ENCODE results near the gene LAMTOR2.
A peak's percentile ranks its signal among the peaks of the same experiment; 100 is the strongest.
"Not testable (repeated sequence)": the region's sequence is repeated elsewhere in the genome, so short reads cannot be mapped to it uniquely, and the experiment has no call there.

Gene LAMTOR2

DNA sequence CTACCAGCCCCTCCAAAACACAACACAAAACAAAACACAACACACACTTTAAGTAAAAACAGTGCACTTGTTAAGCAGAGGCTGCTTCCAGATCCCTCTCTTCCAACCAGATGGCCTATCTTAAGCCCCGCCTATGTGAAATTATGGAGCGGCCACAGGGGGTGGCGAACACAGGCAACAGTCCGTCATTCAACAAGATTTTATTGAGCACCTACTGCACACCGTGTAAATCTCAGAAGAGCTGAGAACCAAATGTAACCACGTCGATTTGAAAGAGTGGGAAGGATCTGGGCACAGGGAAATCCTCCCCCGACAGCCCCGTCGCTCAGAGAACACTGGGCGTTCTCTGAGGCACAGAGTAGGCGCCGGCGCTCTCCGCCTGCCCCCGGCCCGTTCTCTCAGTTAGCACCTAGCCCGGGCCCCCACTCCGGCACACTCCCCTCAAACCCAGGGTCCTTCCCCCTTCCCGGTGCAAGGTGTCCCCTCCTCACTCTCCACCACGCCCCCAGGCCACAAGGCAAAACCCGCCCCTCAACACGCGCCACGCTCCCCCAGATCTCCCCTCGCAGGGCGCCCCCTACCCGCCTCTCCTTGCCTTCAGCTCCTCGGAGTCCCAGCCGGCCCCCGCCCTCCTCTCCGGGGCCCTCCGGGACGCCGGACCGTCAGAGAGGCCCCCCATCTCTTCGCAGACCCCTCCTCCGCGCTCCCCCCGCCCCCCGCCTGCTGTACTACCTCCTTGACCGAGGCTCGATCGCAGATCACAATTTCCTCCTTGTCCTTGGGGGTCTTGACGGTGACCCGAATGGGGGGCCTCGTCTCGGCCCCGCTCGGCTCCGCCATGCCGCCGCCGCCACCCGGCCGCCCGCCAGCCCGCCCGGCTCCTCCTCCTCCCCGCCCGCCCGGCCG is 1.5 kb upstream of the LAMTOR2 start:
- DNase-seq: peak; percentile 74

DNA sequence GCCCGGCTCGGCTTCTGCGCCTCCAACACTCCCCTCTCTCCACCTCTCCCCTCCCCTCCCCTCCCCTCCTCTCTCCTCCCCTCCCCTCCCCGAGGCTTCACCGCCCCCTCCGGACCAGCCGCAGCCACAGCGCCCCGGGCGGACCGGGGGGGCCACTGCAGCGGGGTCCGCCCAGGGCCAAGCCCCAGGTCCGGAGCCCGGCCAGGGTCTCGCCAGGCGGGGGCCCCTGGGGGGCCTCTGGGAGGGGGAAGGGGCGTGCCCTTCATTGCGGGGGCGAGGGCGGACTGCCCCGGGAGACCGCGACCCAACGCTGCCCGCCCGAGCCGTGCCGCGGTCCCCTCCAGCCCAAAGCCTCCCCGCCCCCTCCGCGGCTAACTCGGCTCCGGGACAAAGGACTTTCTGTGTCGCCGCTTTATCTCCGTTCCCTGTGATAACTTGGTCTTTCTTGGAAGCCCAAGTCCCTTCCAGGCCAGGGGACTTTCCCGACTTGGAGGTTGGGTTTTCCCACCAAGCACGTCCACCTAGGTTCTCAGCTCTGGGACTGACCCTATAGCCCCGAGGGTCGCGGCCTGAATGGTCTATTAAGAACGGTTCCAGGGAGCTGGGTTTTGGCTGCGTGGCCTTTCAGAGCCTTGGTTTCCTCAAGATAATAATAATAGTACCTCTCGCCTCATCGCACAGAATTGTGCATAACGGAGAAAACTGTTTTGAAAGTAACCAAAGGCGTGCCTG is 648 bp upstream of the LAMTOR2 start, which contains the start of gene UBQLN4:
UBQLN4 (minus strand) TSS at position 31 of the 732 bp plus-strand sequence. CDS start 97 bp downstream, outside the sequence.
- DNase-seq: peak; percentile 90

DNA sequence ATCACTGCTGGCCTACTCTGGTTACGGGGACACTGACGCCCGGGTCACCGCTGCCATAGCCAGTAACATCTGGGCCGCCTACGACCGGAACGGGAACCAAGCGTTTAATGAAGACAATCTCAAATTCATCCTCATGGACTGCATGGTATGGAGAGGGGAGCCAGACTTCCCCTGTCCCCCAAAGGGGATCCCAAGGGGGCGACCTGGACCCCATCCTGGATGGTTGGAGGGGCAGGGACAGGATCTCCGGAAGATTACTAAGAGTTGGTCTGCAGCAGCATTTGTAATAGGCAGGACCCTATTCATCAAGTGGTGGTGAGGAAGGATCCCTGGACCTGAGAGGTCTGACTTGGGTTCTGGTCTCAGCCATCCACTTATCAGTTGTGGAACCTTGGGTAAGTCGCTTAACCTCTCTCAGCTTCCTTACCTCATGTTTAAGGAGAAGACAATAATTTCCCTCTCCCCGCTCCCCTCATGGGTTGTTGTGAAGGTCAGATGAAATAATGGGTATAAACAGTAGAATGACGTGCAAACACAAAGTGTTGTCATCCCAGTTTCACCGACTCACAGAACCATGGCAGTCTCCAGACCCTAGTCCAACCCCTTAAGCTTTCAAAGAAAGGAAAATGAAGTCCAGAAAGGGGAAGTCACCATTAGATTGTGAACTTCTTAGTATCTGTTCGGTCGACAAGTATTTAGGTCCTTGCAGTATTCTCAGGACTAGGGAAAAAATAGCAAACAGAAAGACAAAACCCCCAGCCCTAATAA is 883 bp downstream of the LAMTOR2 start:
- no peak for DNase-seq

DNA sequence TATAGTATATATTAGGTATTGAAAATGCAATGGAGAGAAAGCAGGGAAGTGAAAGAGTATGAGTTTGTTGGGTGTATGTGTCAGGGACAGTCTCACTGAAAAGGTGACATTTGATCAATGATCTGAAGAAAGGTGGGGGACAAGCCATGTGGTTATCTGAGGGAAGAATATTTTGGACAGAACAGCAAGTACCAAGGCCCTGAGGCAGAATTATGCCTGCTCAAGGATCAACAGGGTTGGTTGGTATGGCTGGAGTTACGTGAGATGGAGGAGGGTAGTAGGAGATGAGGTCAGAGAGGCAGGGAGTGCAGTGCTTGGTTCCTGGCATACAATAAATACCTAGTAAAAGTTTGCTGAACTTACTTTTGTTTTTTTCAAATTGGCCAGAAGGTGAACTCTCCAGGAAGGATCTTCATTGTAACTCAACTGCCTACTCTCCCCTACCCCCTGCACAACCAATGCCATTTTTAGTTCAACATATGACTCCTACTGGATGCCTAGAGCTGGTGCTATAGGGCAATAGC is 1.8 kb downstream of the LAMTOR2 start:
- DNase-seq: no peak

DNA sequence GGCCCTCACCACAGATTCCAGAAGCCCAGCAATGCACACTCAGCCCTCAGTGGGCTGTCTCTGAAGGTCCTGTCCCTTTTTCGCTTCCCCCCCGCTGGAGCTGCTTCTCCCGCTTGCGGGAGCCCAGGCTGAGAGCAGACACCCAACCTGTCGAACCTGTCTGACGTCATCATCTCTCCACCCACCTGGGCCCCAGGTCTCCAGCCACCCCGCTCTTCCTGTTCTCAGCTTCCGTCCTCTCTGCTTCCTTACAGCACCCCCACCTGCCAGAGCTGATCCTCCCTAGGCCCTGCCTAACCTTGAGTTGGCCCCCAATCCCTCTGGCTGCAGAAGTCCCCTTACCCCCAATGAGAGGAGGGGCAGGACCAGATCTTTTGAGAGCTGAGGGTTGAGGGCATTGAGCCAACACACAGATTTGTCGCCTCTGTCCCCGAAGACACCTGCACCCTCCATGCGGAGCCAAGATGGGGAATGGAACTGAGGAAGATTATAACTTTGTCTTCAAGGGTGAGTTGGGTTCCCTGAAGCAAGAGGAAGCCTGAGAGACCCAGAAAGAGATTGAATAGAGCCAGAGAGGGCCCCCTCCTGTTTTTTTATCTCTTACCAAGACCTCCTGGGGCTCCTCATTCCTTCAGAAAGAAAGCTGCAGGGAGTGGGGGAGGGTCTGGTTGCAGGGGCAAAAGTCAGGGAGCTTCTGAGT is 6.5 kb downstream of the LAMTOR2 start, which contains the start of gene RAB25:
RAB25 (plus strand) TSS at position 224 of the 700 bp plus-strand sequence; CDS start at position 465, 241 bp downstream.
- no peak for DNase-seq

DNA sequence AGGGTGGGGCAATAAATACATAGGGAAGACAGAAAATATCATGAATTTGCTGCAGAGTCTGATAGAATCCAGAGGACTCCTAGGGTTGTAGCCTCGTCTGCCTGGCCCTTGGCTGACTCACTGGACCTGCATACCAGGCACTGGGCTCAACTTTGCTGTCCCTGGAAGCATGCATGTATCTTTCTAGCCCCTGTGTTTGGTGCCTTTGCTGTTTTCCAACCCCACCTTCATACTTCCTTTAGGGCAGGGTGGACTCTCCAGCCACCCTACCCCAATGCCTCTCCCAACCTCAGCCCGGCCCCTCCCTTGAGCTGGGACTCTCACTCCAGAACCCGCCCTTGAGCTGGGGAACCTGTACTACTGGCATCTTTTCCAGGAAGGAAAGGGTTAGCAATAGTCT is 7.6 kb downstream of the LAMTOR2 start:
- DNase-seq: no peak

DNA sequence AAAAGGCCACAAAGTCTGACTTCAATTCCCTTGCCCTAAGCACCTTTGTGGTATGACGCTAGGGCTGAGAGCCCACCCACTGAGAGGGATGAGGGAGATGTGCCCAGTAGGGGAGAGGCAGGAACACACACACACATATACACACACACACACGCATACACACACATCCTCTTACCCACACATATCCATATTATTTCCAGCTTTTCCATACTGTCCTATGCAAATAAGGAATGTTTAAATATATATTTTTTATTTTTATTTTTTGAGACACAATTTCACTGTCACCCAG is 9.4 kb downstream of the LAMTOR2 start:
- DNase-seq: no peak

DNA sequence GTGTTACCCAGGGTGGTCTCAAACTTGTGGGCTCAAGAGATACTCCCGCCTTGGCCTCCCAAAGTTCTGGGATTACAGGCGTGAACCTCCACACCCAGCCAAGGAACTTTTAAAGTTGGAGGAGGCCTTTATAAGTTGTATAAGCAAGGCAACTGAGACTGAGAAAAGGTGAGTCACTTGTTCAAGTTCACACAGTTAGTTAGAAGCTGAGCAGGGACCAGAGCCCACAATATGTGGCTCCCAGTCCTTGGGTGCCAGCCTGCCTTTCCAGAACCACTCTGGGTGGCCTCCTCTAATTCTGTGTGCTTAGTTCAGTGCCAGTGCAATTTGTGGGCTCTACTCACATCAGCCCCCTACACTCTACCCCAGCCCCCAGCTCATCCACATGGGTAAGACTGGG is 10.0 kb downstream of the LAMTOR2 start:
- no peak for DNase-seq

DNA sequence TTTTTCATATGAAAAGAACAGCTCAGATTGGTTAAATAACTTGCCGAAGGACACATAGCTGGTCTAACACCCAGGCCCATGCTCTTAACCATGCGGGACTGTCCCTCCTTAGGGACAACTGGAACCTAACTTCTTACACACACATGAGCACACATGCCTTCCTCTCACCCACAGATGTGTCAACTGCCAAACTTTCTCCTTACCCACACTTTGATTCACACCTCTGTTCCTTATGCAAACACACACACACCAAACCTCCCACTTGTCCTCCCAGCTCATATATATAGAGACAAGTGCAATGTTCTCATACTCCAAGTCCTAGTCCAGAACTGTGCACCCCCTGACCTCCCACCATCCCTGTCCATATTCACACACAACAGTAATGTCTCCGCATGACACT is 10.6 kb downstream of the LAMTOR2 start:
- DNase-seq: no peak

DNA sequence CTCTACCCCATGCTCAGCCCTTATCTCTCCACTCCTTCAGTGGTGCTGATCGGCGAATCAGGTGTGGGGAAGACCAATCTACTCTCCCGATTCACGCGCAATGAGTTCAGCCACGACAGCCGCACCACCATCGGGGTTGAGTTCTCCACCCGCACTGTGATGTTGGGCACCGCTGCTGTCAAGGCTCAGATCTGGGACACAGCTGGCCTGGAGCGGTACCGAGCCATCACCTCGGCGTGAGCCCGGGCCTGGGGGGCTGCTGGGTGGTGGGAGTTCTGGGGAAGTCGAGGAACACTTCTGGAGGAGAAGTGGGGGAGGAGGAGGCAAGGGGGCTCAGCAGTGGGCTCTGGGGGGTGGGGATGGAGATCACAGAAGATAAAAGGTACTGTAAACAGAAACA is 11.3 kb downstream of the LAMTOR2 start:
- no peak for DNase-seq

DNA sequence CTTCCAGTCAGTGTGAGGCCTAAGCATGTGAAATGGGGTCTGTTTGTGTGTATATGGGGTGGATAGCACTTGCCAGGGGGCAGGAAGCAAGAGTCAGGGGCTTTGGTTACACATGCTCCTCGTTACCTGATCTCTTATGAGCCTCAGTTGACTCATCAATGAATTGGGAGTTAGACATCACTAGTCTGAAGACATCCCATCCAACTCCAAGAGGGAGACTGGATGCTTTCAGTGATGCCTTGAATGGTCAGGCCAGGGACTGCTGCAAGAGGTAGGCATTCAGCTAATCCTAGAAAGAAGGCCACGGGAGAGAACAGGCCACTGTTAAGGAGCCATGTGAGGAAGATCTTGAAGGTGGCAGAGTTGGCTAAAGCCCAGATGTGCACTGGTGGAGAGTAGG is 12.7 kb downstream of the LAMTOR2 start:
- DNase-seq: no peak

DNA sequence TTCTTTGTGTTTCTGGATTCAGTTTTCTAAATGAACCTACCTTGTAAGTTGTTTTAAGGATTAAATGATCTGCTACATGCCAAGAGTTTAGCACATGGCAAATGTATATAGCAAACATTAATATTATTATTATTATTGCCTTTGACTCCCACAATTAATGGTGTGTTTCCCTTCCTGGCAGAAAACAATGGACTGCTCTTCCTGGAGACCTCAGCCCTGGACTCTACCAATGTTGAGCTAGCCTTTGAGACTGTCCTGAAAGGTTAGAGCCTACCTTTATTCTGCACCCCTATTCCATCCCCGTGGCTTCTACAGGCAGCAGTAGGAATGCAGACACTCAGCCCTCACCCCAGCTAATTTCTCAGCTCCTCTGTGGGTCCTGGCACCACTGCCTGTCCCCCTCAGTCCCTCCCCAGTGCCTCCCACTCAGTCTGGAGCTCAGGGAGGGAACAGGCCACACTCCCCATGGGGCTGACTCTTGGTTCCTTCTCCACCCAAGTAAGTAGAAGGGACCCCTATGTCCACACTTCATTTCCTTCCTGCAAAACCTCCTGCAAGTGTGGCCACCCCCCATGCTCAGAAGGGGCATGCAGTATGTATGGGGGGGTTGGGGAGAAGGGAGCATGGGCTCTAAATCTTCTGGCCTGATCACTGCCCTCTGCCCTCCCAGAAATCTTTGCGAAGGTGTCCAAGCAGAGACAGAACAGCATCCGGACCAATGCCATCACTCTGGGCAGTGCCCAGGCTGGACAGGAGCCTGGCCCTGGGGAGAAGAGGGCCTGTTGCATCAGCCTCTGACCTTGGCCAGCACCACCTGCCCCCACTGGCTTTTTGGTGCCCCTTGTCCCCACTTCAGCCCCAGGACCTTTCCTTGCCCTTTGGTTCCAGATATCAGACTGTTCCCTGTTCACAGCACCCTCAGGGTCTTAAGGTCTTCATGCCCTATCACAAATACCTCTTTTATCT is 15.2 kb downstream of the LAMTOR2 start:
- DNase-seq: no peak

DNA sequence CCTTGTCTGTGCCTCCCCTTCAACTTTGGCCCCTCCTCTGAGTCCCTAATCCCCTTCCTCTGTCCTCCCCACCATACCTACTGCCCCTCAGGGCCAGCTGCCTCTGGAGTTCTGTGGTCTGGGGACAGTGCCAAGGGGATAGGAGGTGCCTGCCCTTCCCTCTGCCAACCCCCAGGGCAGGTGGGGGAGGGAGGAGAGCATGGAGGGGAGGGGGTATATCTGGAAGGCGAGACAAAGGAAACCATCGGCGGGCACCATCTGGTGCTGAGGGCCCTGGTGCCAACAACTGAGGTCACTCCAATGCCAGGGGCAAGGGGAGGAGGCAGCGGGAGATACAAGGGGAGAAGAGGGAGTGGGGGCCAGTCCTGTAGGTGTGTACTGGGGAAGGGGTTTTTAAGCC is 16.0 kb downstream of the LAMTOR2 start:
- no peak for DNase-seq

DNA sequence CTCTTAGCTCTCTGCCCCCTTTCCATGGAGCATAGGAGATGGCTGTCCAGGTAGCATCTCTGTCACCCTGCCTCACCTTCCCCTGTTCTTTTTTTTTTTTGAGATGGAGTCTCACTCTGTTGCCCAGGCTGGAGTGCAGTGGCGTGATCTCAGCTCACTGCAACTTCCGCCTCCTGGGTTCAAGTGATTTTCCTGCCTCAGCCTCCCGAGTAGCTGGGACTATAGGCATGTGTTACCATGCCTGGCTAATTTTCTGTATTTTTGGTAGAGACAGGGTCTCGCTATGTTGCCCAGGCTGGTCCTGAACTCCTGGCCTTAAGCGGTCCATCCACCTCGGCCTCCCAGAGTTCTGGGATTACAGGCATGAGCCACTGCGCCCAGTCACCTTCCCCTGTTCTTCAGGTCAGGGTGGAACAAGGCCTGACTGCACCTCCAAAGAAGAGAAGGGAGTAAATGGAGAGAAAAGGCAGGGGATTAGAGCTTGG is 16.8 kb downstream of the LAMTOR2 start:
- DNase-seq: not testable (repeated sequence)

DNA sequence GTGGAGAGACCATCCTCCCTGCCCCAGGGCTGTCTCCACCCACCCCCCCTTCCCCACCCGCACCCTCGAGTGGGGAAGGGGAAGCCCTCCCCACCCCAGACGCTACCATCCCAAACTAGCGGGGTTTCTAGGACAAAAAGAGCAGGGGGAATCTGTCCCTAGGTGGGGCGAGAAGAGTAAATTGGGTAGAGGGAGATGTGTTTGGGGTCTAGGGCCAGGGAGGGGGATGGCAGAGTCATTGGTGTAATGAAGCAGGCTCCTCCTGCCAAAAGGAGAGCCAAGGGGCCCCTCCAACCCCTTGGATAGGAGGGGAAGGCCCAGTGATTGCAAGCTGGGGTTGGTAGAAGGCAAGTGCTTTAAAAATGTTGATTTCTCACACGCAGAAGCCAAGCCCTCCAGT is 17.7 kb downstream of the LAMTOR2 start:
- DNase-seq: no peak

DNA sequence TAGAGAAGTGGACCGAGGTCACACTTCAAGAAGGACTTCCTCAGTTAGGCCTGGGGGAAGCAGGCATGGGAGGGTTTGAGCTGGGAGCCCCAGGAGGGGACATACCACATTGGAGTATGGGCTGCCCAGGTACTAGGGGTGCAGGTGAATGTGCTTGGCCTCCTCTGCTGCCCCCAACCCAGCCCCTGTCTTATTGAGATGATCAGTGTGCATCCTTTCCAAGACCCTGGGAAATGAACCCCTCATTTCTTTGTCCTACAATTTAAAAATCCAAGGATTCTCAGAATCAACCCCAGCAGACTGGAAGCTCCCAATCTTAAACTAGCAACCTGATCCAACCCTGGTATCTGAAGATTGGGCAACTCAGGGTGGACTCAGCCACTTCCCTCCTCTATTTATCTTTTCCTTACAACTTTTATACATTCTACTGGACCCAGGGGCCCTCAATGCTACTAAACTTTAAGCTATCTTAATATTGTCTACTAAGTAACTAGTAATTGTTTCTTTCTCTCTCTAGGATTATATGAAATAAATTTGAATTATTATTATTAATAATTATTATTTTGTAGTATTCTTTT is 18.6 kb downstream of the LAMTOR2 start:
- no peak for DNase-seq

DNA sequence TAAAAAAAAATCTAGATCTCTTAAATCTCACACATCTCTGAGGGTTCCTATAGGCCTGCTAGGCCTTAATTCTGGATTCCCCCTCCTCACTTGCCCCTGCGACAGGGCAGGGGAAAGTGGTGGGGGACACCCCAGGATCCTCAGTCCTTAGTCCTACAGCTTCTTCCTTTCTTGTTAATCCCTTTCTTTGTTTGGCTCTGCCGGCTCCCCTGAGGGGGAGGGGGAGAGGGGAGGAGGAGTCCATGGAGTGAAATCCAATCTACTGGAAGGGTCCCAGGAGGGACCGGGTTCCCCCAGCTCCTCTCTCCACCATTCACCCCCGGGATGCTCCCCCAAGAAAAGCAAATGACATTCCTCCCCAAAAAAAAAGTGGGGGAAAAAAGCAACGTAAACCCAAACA is 19.2 kb downstream of the LAMTOR2 start:
- no peak for DNase-seq

DNA sequence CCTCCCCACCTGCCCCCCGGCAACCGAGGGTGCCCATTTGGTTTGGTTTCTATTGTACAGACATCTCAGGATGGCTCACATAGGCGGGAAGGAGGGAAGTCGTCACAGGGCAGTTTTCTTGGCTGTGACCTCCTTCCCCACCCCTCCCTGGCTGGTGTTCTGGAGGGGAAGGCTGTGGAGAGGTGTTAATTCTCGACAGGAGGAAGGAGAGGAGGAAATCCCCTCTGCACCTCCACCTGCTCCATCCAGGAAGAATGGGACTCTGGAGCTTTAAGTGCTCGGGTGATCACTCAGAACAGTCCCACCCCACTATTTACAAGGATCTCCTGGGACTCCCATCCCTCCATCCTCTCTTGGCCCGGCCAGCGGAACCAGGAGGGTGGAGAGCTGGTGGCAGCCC is 20.1 kb downstream of the LAMTOR2 start:
- DNase-seq: no peak

DNA sequence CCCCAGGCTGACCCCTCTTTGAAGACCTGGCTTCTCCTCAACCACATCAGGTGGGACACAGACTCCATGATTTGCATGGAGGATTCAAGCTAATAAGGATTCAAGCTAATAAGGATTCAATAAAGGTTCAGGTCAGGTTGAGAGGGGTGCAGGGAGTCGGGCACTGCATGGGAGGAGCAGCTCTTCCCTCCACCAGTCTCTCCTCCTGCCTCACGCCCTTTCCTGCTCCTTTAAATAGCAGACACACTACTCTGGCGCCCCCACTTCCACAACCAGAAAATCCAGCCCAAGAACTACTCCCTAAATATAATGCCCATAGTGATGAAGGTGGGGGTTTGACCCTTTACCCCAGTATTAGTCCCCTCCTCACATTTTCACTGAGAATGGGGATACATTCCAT is 20.6 kb downstream of the LAMTOR2 start:
- no peak for DNase-seq

DNA sequence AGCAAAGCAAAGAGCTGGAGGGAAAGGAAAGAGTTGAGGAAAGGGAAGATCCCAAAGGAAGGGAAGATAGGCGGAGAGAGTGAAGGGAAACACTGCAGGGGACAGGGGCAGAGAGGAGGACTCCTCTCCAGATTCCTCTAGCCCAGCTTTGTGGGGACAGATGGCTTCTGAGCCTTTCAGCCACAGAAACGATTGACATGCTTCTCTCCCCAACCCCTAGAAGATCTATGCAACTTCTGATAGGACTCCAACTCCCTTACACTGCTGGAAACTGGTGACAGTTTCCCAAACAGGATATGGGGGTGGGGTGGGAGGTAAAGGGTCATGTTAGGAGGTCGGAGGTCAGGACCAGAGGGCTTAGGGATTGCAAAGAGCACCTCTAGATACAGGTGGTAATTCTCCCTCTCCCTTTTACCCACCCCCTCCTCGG is 21.2 kb downstream of the LAMTOR2 start:
- DNase-seq: no peak

All from CD4-positive, alpha-beta T cell treated with Interleukin-17A for 1 hour (primary cell).